Mononuclear cell (primary cell): ENCODE data around the gene ACTN1. TPM values are rescaled to one million over a fixed set of nuclear protein-coding genes. Genes with fewer than 3 reads are reported as not detected.

Experiments used
- H3K27me3 ChIP-seq: 2 replicates; pipeline ENCODE4 v1.6.0; 2011; ENCODE audit warnings: low read length, control low read depth; ENCODE audit not compliant: insufficient read depth
- H3K4me1 ChIP-seq: 2 replicates; pipeline ENCODE4 v1.5.1; 2011; ENCODE audit warnings: mild to moderate bottlenecking, low read length, control low read depth; ENCODE audit not compliant: insufficient read depth
- H3K4me3 ChIP-seq: 2 replicates; pipeline ENCODE4 v1.5.1; 2011; ENCODE audit warnings: mild to moderate bottlenecking, low read length, moderate library complexity
- H3K9me3 ChIP-seq: 2 replicates; pipeline ENCODE4 v1.5.1; 2011; ENCODE audit warnings: low read depth, mild to moderate bottlenecking, control low read depth, low read length
- total RNA-seq: library from RNA; depleted of rRNA; stranded (reverse); fragments of >200 nt; gene quantifications from one replicate; pipeline ENCODE4 v1.2.3, GENCODE V29; 2012

The ACTN1 gene
- total RNA-seq, 1 donor = 80.8 TPM

DNA sequence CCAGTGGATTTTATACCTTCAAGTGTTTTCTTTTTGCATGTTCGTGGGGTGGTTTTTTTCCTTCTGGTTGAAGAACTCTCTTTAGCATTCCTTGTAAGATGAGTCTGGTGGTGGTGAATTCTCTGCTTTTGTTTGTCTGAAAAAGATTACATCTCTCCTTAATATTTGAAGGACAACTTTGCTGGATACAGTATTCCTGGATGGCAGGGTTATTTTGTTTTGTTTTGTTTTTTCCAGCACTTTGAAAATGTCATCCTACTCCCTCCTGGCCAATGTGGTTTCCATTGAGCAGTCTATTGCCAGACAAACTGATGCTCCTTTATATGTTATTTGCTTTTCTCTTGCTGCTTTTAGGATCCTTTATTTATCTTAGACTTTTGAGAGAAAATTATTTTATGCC lies 143.0 kb downstream of the ACTN1 start:
- Histone ChIP-seq H3K27me3 (no peaks in the 10 kb centered on the region), H3K9me3 (peaks cover 13% of the 10 kb centered on the region), H3K4me1 (peaks cover 8% of the 10 kb centered on the region), H3K4me3 (no peak overlapping the region)

DNA sequence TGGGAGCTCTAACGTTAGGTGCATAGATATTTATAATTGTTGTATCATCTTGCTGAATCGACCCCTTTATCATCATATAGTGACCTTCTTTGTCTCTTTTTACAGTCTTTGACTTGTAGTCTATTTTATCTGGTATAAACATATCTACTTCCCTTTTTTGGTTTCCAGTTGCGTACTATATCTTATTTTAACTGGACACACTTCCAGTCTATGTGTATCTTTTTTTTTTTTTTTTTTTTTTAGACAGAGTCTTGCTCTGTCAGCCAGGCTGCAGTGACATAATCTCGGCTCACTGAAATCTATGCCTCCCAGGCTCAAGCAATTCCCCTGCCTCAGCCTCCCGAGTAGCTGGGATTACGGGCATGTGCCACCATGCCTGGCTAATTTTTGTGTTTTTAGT lies 144.3 kb downstream of the ACTN1 start:
- H3K4me3 ChIP-seq = no peak overlapping the region
- H3K9me3 ChIP-seq = peaks cover 13% of the 10 kb centered on the region
- H3K4me1 ChIP-seq = peaks cover 4% of the 10 kb centered on the region
- H3K27me3 ChIP-seq = no peaks in the 10 kb centered on the region

GRCh38 chr14:68828698-68829097 lies 150.4 kb downstream of the ACTN1 start:
- H3K4me1 ChIP-seq = peaks cover 7% of the 10 kb centered on the region
- no peaks in the 10 kb centered on the region for H3K27me3 ChIP-seq
- H3K4me3 ChIP-seq = no peak overlapping the region
- no peaks in the 10 kb centered on the region for H3K9me3 ChIP-seq

DNA sequence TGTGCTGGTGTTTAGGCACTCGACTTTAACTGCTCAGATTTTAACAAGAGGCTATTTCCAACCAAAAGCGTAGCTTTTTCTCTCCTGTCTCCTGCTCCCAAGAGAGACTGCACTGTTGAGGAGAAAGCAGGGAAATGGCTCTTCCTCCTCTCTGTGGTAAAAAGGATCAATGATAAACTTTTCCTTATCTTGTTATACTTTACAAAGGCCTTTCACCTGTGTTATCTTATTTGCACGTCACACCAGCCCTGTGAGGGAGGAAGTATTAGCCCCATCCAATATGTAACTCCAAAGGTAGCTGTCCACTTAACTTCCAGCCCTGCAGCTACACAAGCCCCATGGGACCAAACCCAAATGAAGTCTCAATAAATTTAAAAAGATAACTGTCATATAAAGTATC lies 153.4 kb downstream of the ACTN1 start:
- H3K27me3 ChIP-seq = no peaks in the 10 kb centered on the region
- H3K4me3 ChIP-seq = no peak overlapping the region
- H3K9me3 ChIP-seq = no peaks in the 10 kb centered on the region
- H3K4me1 ChIP-seq = peaks cover 16% of the 10 kb centered on the region

GRCh38 chr14:68824517-68825347 lies 154.4 kb downstream of the ACTN1 start:
- Histone ChIP-seq H3K4me1 (peaks cover 25% of the 10 kb centered on the region), H3K27me3 (no peaks in the 10 kb centered on the region), H3K9me3 (no peaks in the 10 kb centered on the region), H3K4me3 (no peak overlapping the region)

DNA sequence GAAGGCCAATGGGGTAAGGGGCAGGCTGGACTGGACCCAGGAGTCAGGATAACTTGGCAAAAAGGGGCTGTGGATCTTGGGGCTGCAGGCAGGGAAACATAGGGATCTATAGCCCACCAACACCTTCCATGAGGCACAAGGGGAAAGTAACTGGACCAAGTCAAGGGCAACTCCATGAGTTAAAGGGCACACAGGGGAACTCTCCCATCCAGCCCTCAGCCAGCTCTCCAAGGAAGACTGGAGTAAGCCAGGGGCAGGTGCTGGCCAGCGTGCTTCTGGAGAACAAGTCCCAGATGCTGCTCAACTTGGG lies 154.9 kb downstream of the ACTN1 start:
- no peak overlapping the region for H3K4me3 ChIP-seq
- H3K4me1 ChIP-seq = peaks cover 27% of the 10 kb centered on the region
- H3K27me3 ChIP-seq = no peaks in the 10 kb centered on the region
- H3K9me3 ChIP-seq = no peaks in the 10 kb centered on the region

Other genes with a start within 250 kb of the ACTN1 start
- gene ZFP36L1, start 186.2 kb downstream of the ACTN1 start, total RNA-seq = 228 TPM
- 42.2 TPM for gene DCAF5, start 173.8 kb upstream of the ACTN1 start, total RNA-seq
- gene EXD2, start 212.2 kb upstream of the ACTN1 start, total RNA-seq = 2.9 TPM